Stimulated activated CD8-positive, alpha-beta memory T cell treated with anti-CD3 and anti-CD28 coated beads, Interleukin-12 subunit alpha, Interleukin-12 subunit beta, amount 100 ng/mL, for 1 hour (primary cell): ENCODE results near the gene ICOSLG.
"Not testable (repeated sequence)": the region's sequence is repeated elsewhere in the genome, so short reads cannot be mapped to it uniquely, and the experiment has no call there.

ENCODE experiments used
- DNase-seq: peaks from one replicate; pipeline ENCODE4 v3.0.0-alpha.2; 2020; ENCODE audit warnings: low read depth

The ICOSLG gene

GRCh38 chr21:44181506-44181905 is 59.2 kb downstream of the ICOSLG start:
- not testable (repeated sequence) for DNase-seq

- not testable (repeated sequence) for DNase-seq
Observed at GRCh38 chr21:44176127-44176526, 64.6 kb downstream of the ICOSLG start.

- not testable (repeated sequence) for DNase-seq
Observed at GRCh38 chr21:44175189-44175588, 65.6 kb downstream of the ICOSLG start.
